HG03045 (cell line): Measurements from ENCODE around the gene MS4A5.

Experiments used
- ATAC-seq: cut with Tn5 transposase; IDR thresholded peaks from one replicate; pipeline ENCODE4 v1.9.1; 2021; ENCODE audit warnings: mild to moderate bottlenecking, moderate library complexity; ENCODE audit not compliant: unreplicated experiment

The MS4A5 gene

GRCh38 chr11:60477035-60477445 lies 47.7 kb downstream of the MS4A5 start:
- no peak for ATAC-seq

DNA sequence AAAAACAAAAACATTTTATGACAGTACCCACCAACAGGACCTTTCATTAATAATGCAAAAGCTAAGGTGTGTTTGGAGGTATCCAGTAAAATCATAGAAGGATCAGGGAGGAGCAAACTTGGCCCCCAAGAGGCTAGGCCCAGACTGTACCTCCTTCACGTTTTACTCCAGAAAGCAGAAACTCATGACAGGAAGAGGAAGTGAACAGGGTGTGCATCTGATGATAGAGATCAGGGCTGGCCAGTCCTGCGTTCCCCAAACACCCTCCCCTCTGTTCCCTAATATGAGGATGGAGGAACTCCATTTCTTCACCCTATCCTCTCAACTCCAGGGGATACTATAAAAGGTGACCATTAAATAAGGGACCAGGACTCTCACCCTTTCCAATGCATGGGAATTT lies 53.0 kb downstream of the MS4A5 start:
- ATAC-seq, result no peak

GRCh38 chr11:60485987-60486386 lies 56.6 kb downstream of the MS4A5 start:
- ATAC-seq, result peak; percentile 98

GRCh38 chr11:60492488-60493009 lies 63.2 kb downstream of the MS4A5 start, which contains the start of gene MS4A12:
TSS of gene MS4A12 (plus strand) at chr11:60492778. CDS start at chr11:60497319, 4,541 bp downstream.
- no peak for ATAC-seq

DNA sequence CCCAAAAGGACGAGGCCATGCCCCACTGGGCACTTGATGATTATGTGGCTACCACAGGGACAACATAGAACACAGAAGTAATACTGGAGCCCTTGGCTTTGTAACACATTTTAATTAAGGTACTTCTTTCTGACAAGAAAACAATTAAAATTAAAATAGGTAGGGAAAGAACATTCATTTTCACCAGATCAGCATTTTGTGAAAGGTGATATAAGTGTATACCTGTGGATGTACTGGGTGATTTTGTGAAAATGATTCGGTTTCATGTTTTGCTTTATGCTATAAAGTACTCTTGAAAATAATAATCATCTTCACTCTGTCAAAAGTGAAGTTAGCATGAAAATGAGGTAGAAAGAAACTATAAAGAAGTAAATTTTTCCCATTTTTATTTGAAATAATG lies 64.1 kb downstream of the MS4A5 start:
- no peak for ATAC-seq
